HepG2 (cell line): ENCODE data around the gene OR52K1. TPM values are rescaled to one million over a fixed set of nuclear protein-coding genes. Genes with fewer than 3 reads are reported as not detected.
"Not testable (repeated sequence)": the region's sequence is repeated elsewhere in the genome, so short reads cannot be mapped to it uniquely, and the experiment has no call there.

Experiments
- ATAC-seq: fragments of 200-7000 bp; cut with Tn5 transposase; 3 replicates; pipeline ENCODE4 v1.9.1; 2020; ENCODE audit warnings: mild to moderate bottlenecking, moderate library complexity
- BruUV-seq: library from RNA; stranded (reverse); fragments of 400-500 nt; replicated peaks from 2 replicates; lab custom pipeline; 2021; lab: Mats Ljungman, UMichigan
- CTCF ChIA-PET: fragments of 300-600 bp; formaldehyde crosslinking; extraction: SDS; loops from one replicate; lab custom pipeline; 2021; ENCODE audit warnings: low total read pairs, inconsistent platforms, low intra/inter-chr PET ratio; lab: Yijun Ruan, JAX
- POLR2A ChIA-PET: fragments of 350-600 bp; sonication (Branson Sonifier 250); formaldehyde crosslinking; loops from one replicate; lab custom pipeline; 2020; ENCODE audit warnings: antibody characterized with exemption, inconsistent platforms; lab: Yijun Ruan, JAX
- DNase-seq: peaks from one replicate; pipeline ENCODE4 v3.0.0-alpha.2; 2015; ENCODE audit warnings: low spot score
- FAIRE-seq: peaks from 3 replicates; lab custom pipeline; 2011; peaks lifted over from hg19 to GRCh38; lab: Jason Lieb, UNC
- H2AFZ ChIP-seq: one replicate; pipeline ENCODE4 v1.6.1; 2011; ENCODE audit warnings: low read length, inconsistent platforms
- H3K27ac ChIP-seq: fragments of 300-600 bp; 3 replicates; pipeline ENCODE4 v1.8.0; 2011; ENCODE audit warnings: mixed run types, mild to moderate bottlenecking, mixed read lengths, low read length, inconsistent platforms; ENCODE audit not compliant: insufficient read depth; ENCODE audit errors: extremely low read length
- H3K27me3 ChIP-seq, 2 experiments: fragments of 200-600 bp in 1 of 2; 2 replicates in 1 of 2; 3 replicates in 1 of 2; pipeline versions ENCODE4 v1.6.0 to v1.8.0; 2011; ENCODE audit warnings: low read length in 2 of 2, mild to moderate bottlenecking in 2 of 2, moderate library complexity in 2 of 2, inconsistent platforms in 1 of 2; ENCODE audit not compliant: insufficient read depth in 2 of 2, control insufficient read depth in 1 of 2
- H3K36me3 ChIP-seq, 2 experiments: fragments of 200-600 bp in 1 of 2; replicated peaks in 1 of 2; 2 replicates in 1 of 2; 3 replicates in 1 of 2; pipeline versions ENCODE4 v1.5.1 to v1.8.0; 2011; ENCODE audit warnings: low read length in 2 of 2, inconsistent platforms in 1 of 2; ENCODE audit not compliant: insufficient read depth in 2 of 2, control insufficient read depth in 1 of 2
- H3K4me1 ChIP-seq: 2 replicates; pipeline ENCODE4 v1.5.1; 2012; ENCODE audit warnings: low read length, inconsistent platforms; ENCODE audit not compliant: insufficient read depth
- H3K4me2 ChIP-seq: 2 replicates; pipeline ENCODE4 v1.6.0; 2011; ENCODE audit warnings: low read depth, low read length, inconsistent platforms
- H3K4me3 ChIP-seq, 3 experiments: fragments of 200-600 bp in 1 of 3; sonication (generic), shearing (Covaris generic) in 1 of 3; replicated peaks in 1 of 3; 2 replicates each; pipeline ENCODE4 v1.5.1; 2011 to 2016; ENCODE audit warnings: low read length in 3 of 3, inconsistent platforms in 2 of 3, low read depth in 2 of 3, mild to moderate bottlenecking in 2 of 3, control low read depth in 1 of 3, mixed read lengths in 1 of 3; ENCODE audit not compliant: insufficient read depth in 1 of 3
- H3K79me2 ChIP-seq: one replicate; pipeline ENCODE4 v1.6.1; 2011; ENCODE audit warnings: low read length, inconsistent platforms; ENCODE audit not compliant: insufficient read depth
- H3K9ac ChIP-seq: 2 replicates; pipeline ENCODE4 v1.6.0; 2011; ENCODE audit warnings: mild to moderate bottlenecking, low read depth, low read length, inconsistent platforms; ENCODE audit not compliant: insufficient read depth
- H3K9me3 ChIP-seq: 2 replicates; pipeline ENCODE4 v1.5.1; 2012; ENCODE audit warnings: mild to moderate bottlenecking, low read length
- H4K20me1 ChIP-seq: 2 replicates; pipeline ENCODE4 v1.6.0; 2011; ENCODE audit warnings: inconsistent platforms, mild to moderate bottlenecking, low read length, moderate library complexity; ENCODE audit not compliant: insufficient read depth
- BORCS8-MEF2B ChIP-seq: sonication (generic); formaldehyde crosslinking; IDR thresholded peaks from 2 replicates; pipeline ENCODE4 v1.8.0; 2022; ENCODE audit warnings: mild to moderate bottlenecking, missing genetic modification reagents
- KMT2B ChIP-seq: IDR thresholded peaks from 2 replicates; pipeline ENCODE4 v1.6.1; 2016; ENCODE audit warnings: missing genetic modification reagents, missing compliant biosample characterization
- PRDM15 ChIP-seq: sonication (generic); formaldehyde crosslinking; IDR thresholded peaks from 2 replicates; pipeline ENCODE4 v1.4.0; 2020; ENCODE audit warnings: missing genetic modification reagents
- SMC3 ChIP-seq: IDR thresholded peaks from 2 replicates; pipeline ENCODE4 v1.6.1; 2011; ENCODE audit warnings: low read length, improper control_type of control experiment
- SRSF9 ChIP-seq: fragments of 200-400 bp; formaldehyde crosslinking; IDR thresholded peaks from 2 replicates; pipeline ENCODE4 v1.6.1; 2018; ENCODE audit warnings: borderline replicate concordance, mild to moderate bottlenecking, low read depth, low read length; ENCODE audit not compliant: insufficient read depth, poor library complexity, severe bottlenecking
- ZNF124 ChIP-seq: sonication (generic); formaldehyde crosslinking; IDR thresholded peaks from 2 replicates; pipeline ENCODE4 v1.4.0; 2020; ENCODE audit warnings: missing genetic modification reagents
- ZNF616 ChIP-seq: sonication (generic); formaldehyde crosslinking; IDR thresholded peaks from 2 replicates; pipeline ENCODE4 v1.5.0; 2020; ENCODE audit warnings: low read depth, mild to moderate bottlenecking, missing genetic modification reagents
- WGBS: methylation state at CpG from one replicate; pipeline ENCODE4 v1.1.6; 2017; ENCODE audit warnings: low lambda C conversion rate; 5-methylcytosine and 5-hydroxymethylcytosine counted together
- in situ Hi-C: cut with HindIII; loops from 2 replicates; pipeline ENCODE4 v1.10.0; 2017; ENCODE audit warnings: low pct_unique_long_range_greater_than_20kb; ENCODE audit not compliant: extremely low pct_ligation_motif_present
- intact Hi-C: fragments of 100-400 bp; cut with micrococcal nuclease; formaldehyde crosslinking; loops from one replicate; pipeline ENCODE4 v1.10.0; 2022; ENCODE audit not compliant: unreplicated experiment
- polyA plus RNA-seq, 8 experiments: library from polyadenylated mRNA; depleted of rRNA in 3 of 8; stranded (reverse) in 7 of 8; unstranded in 1 of 8; fragments of >200 nt; fragmentation: Illumina TruSeq in 4 of 8; extraction: Trizol in 4 of 8; gene quantifications; 2 replicates each; pipeline versions ENCODE4 v1.2.1 to v1.2.3, GENCODE V29; 2011 to 2016; ENCODE audit warnings: low read depth in 4 of 8, missing spikeins in 1 of 8, mixed read lengths in 1 of 8; ENCODE audit not compliant: insufficient read depth in 1 of 8
- total RNA-seq, 5 experiments: library from RNA; depleted of rRNA; stranded (reverse); fragments of >200 nt; fragmentation: Illumina TruSeq; extraction: Trizol; gene quantifications; 2 replicates each; pipeline ENCODE4 v1.2.3, GENCODE V29; 2016; ENCODE audit warnings: low read depth in 1 of 5

Gene OR52K1
- total and polyA plus RNA-seq, 2 of the 13 experiments (the other 11 are each of a cell fraction or from before 2014, with no cell fraction given) = not detected

- TF ChIP-seq PRDM15 (no peak), ZNF616 (CRISPR knock-in tag) (no peak), SMC3 (no peak), ZNF124 (CRISPR knock-in tag) (no peak), KMT2B (no peak), BORCS8-MEF2B (CRISPR knock-in tag) (no peak), SRSF9 (no peak)
- TF ChIP-seq, all 625 proteins: peak for 0
Measured at GRCh38 chr11:4484310-4484709, 1.9 kb downstream of the OR52K1 start (continued).

GRCh38 chr11:4491405-4491804 lies 9.0 kb downstream of the OR52K1 start:
- POLR2A ChIA-PET, DNase-seq, H3K4me2 ChIP-seq, H3K27ac ChIP-seq, H3K9me3 ChIP-seq, H3K36me3 ChIP-seq, H3K79me2 ChIP-seq, intact Hi-C loops, ATAC-seq, H3K9ac ChIP-seq, H3K4me1 ChIP-seq, BruUV-seq, H2AFZ ChIP-seq, FAIRE-seq, H4K20me1 ChIP-seq, H3K4me3 ChIP-seq: not testable (repeated sequence)
- WGBS = 13% methylated on average over 2 of the region's 2 CpGs
- in situ Hi-C loops = loop anchor here (5.0 kb wide), 1 partner anchor 299 kb away; no protein-coding TSS in a partner anchor
- CTCF ChIA-PET = interaction anchor here (2.7 kb wide), 1 partner anchor 304 kb away, joined by 32 read pairs; no protein-coding TSS in a partner anchor
- H3K27me3 ChIP-seq = peaks cover 0 to 28% of the 10 kb centered on the region in 2 experiments; a peak in 2 of 5 replicates
